MM.1S (cell line): ENCODE measurements around the gene JPH3.

Source experiments
- DNase-seq: peaks from one replicate; pipeline ENCODE4 v3.0.0-alpha.2; 2015
- H2AFZ ChIP-seq: fragments of 300-600 bp; sonication (generic); 2 replicates; pipeline ENCODE4 v1.6.0; 2016; ENCODE audit warnings: antibody characterized with exemption, low read length
- H3F3A ChIP-seq: fragments of 300-600 bp; sonication (generic); 2 replicates; pipeline ENCODE4 v1.6.1; 2016; ENCODE audit warnings: mild to moderate bottlenecking, antibody characterized with exemption, low read length, moderate library complexity, mixed read lengths; ENCODE audit not compliant: insufficient read depth
- H3K27ac ChIP-seq: fragments of 300-600 bp; sonication (generic); 2 replicates; pipeline ENCODE4 v1.5.1; 2016; ENCODE audit warnings: mild to moderate bottlenecking, low read length
- H3K27me3 ChIP-seq: fragments of 300-600 bp; sonication (generic); replicated peaks from 2 replicates; pipeline ENCODE4 v1.6.0; 2016; ENCODE audit warnings: low read length; ENCODE audit not compliant: insufficient read depth
- H3K36me3 ChIP-seq: fragments of 300-600 bp; sonication (generic); replicated peaks from 2 replicates; pipeline ENCODE4 v1.6.1; 2016; ENCODE audit warnings: mild to moderate bottlenecking, low read length, mixed read lengths; ENCODE audit not compliant: insufficient read depth
- H3K4me1 ChIP-seq: fragments of 300-600 bp; sonication (generic); 2 replicates; pipeline ENCODE4 v1.6.1; 2016; ENCODE audit warnings: low read length, mixed read lengths
- H3K4me2 ChIP-seq: fragments of 300-600 bp; sonication (generic); 2 replicates; pipeline ENCODE4 v1.6.0; 2016; ENCODE audit warnings: low read depth, low read length
- H3K4me3 ChIP-seq: fragments of 300-600 bp; sonication (generic); 2 replicates; pipeline ENCODE4 v1.5.1; 2016; ENCODE audit warnings: low read length, mixed read lengths
- H3K79me2 ChIP-seq: fragments of 300-600 bp; sonication (generic); 2 replicates; pipeline ENCODE4 v1.6.1; 2016; ENCODE audit warnings: mixed run types, low read length, mixed read lengths
- H3K9ac ChIP-seq: fragments of 300-600 bp; sonication (generic); 2 replicates; pipeline ENCODE4 v1.6.1; 2016; ENCODE audit warnings: low read length, mixed read lengths
- H3K9me2 ChIP-seq: fragments of 300-600 bp; sonication (generic); replicated peaks from 2 replicates; pipeline ENCODE4 v1.6.1; 2016; ENCODE audit warnings: mild to moderate bottlenecking, low read length, mixed read lengths; ENCODE audit not compliant: insufficient read depth
- H3K9me3 ChIP-seq: fragments of 300-600 bp; sonication (generic); replicated peaks from 2 replicates; pipeline ENCODE4 v1.6.1; 2016; ENCODE audit warnings: mild to moderate bottlenecking, low read length, mixed read lengths; ENCODE audit not compliant: insufficient read depth
- H4K20me1 ChIP-seq: fragments of 300-600 bp; sonication (generic); 2 replicates; pipeline ENCODE4 v1.6.1; 2016; ENCODE audit warnings: mild to moderate bottlenecking, low read length, moderate library complexity, mixed read lengths; ENCODE audit not compliant: insufficient read depth
- EZH2 ChIP-seq: fragments of 300-600 bp; sonication (generic); optimal IDR thresholded peaks from 2 replicates; pipeline ENCODE3; 2017; ENCODE audit warnings: low read depth, mild to moderate bottlenecking, antibody characterized with exemption, low read length, mixed read lengths
- EZH2phosphoT487 ChIP-seq: fragments of 300-600 bp; sonication (generic); IDR thresholded peaks from 2 replicates; pipeline ENCODE4 v1.6.1; 2018; ENCODE audit warnings: antibody characterized with exemption, low read length
- TF ChIP-seq, protein P1 (sequence below): fragments of 300-600 bp; sonication (generic); IDR thresholded peaks from 2 replicates; pipeline ENCODE4 v1.5.1; 2016; ENCODE audit warnings: antibody characterized with exemption, low read length, mixed read lengths

The JPH3 gene

DNA sequence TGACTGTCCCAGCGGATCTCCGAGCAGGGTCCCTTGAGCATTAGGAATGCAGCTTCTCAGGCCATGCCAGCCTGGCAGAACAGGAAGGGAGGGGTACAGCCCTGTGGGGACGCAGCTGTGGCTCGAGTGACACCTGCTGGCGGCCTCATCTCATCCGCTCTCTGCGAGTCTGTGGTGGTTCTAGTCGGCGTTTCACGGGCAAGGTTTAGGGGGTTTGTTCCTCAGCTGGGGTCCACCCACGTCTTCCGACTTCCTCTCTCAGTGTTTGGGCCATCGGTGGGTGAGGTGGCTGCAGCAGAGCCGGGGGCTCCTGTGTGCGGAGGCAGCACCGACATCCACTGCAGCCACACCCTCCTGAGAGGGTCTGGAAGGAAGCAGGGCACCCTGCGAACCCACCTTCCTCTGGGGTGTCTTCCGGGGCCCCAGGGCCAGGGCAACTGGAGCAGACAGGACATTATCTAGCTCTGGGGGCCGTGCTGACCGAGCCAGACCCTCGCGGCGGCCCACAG, 33.3 kb downstream of the JPH3 start:
- no peak overlapping the region for H3K27ac ChIP-seq
- no peaks in the 10 kb centered on the region for H3K9me3 ChIP-seq
- H3K9ac ChIP-seq = no peak overlapping the region
- H3K4me3 ChIP-seq = no peak overlapping the region
- H3K27me3 ChIP-seq = peaks cover 67% of the 10 kb centered on the region
- H4K20me1 ChIP-seq = no peaks in the 10 kb centered on the region
- TF ChIP-seq EZH2phosphoT487 (no peak), EZH2 (no peak)
- TF ChIP-seq, protein P1, sequence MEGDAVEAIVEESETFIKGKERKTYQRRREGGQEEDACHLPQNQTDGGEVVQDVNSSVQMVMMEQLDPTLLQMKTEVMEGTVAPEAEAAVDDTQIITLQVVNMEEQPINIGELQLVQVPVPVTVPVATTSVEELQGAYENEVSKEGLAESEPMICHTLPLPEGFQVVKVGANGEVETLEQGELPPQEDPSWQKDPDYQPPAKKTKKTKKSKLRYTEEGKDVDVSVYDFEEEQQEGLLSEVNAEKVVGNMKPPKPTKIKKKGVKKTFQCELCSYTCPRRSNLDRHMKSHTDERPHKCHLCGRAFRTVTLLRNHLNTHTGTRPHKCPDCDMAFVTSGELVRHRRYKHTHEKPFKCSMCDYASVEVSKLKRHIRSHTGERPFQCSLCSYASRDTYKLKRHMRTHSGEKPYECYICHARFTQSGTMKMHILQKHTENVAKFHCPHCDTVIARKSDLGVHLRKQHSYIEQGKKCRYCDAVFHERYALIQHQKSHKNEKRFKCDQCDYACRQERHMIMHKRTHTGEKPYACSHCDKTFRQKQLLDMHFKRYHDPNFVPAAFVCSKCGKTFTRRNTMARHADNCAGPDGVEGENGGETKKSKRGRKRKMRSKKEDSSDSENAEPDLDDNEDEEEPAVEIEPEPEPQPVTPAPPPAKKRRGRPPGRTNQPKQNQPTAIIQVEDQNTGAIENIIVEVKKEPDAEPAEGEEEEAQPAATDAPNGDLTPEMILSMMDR = peak; percentile 42
- peak; percentile 11 for DNase-seq
- H3K79me2 ChIP-seq = no peaks in the 10 kb centered on the region
- H3K4me1 ChIP-seq = no peaks in the 10 kb centered on the region
- no peak overlapping the region for H2AFZ ChIP-seq
- H3K4me2 ChIP-seq = peak overlapping the region; percentile 41; the same call in 1 of the 2 replicates
- no peaks in the 10 kb centered on the region for H3K9me2 ChIP-seq
- no peaks in the 10 kb centered on the region for H3K36me3 ChIP-seq
- H3F3A ChIP-seq = no peaks in the 10 kb centered on the region

DNA sequence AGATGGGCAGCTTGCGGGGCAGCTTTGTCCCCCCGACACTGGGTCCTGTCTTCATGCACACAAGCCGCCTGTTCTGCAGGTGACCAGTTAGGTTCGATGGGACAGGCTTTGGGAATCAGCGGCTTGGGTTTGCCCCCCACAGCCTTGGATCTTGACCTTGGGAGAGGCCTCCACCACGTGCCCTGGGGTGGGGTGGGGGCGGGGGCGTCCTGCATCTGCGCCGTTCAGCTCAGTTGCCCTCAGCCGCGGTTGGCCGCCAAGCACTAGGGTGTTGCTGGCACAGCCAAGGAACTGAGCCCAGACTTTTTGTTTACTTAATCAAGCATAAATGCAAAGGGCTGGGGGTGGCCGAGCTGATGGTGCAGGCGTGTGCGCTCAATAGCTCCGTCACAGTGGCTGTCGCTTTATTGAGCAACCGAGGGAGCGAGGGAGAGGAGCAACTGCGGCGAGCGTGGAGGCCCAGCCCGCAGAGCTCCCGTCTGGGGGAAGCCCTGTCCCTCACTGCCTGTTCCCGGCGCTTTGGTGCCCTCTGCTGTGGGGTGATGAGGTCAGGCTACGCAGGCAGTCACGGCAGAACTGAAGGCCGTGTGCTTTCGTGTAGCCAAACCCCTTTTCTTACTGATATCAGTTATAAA, 33.9 kb downstream of the JPH3 start:
- peaks cover 67% of the 10 kb centered on the region for H3K27me3 ChIP-seq
- H3F3A ChIP-seq = no peaks in the 10 kb centered on the region
- H4K20me1 ChIP-seq = no peaks in the 10 kb centered on the region
- no peaks in the 10 kb centered on the region for H3K4me1 ChIP-seq
- H3K9me2 ChIP-seq = no peaks in the 10 kb centered on the region
- no peak overlapping the region for H3K27ac ChIP-seq
- no peak overlapping the region for H2AFZ ChIP-seq
- no peaks in the 10 kb centered on the region for H3K9me3 ChIP-seq
- DNase-seq = peak; percentile 49
- no peak for TF ChIP-seq EZH2phosphoT487
- TF ChIP-seq, protein P1 = peak; percentile 39
- TF ChIP-seq EZH2 = no peak
- no peaks in the 10 kb centered on the region for H3K79me2 ChIP-seq
- no peaks in the 10 kb centered on the region for H3K36me3 ChIP-seq
- peak overlapping the region; percentile 41; the same call in 1 of the 2 replicates for H3K4me2 ChIP-seq
- no peak overlapping the region for H3K4me3 ChIP-seq
- no peak overlapping the region for H3K9ac ChIP-seq

DNA sequence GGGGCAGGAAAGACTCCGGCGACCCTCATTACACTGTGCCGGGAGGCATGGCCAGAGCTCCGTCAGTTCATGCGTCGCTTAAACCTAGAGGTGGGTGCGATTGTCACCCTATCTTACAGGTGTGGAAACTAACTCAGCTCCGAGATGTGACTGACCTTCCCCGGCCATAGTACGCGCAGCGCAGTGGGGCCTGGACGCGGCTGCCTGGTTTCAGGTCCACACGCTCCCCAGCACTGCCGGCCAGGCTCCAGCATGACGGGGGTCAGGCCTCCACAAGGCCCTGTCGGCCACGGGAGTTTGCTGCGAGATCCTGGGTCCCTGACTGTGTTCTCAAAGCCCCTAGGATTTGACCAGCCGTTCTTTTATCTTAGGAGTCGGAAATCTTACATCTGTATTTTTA, 34.4 kb downstream of the JPH3 start:
- no peaks in the 10 kb centered on the region for H3K4me1 ChIP-seq
- H2AFZ ChIP-seq = no peak overlapping the region
- no peak overlapping the region for H3K9ac ChIP-seq
- no peaks in the 10 kb centered on the region for H3K79me2 ChIP-seq
- no peak for DNase-seq
- H3K27me3 ChIP-seq = peaks cover 67% of the 10 kb centered on the region
- no peak overlapping the region for H3K4me3 ChIP-seq
- H3K36me3 ChIP-seq = no peaks in the 10 kb centered on the region
- TF ChIP-seq, protein P1 = no peak
- TF ChIP-seq EZH2 (no peak), EZH2phosphoT487 (no peak)
- no peaks in the 10 kb centered on the region for H3F3A ChIP-seq
- H3K9me2 ChIP-seq = no peaks in the 10 kb centered on the region
- H3K27ac ChIP-seq = no peak overlapping the region
- H4K20me1 ChIP-seq = no peaks in the 10 kb centered on the region
- no peaks in the 10 kb centered on the region for H3K9me3 ChIP-seq
- H3K4me2 ChIP-seq = peak overlapping the region; percentile 41; the same call in 1 of the 2 replicates
